Activated T-cell treated with anti-CD3 and anti-CD28 coated beads, Interleukin-2, amount 50 U/mL, for 1 hour (primary cell): ENCODE results near the gene TSPAN9.

ENCODE experiments used
- DNase-seq: peaks from one replicate; pipeline ENCODE4 v3.0.0-alpha.2; 2020

The TSPAN9 gene

GRCh38 chr12:3145033-3145432 lies 67.9 kb downstream of the TSPAN9 start:
- DNase-seq: no peak

- no peak for DNase-seq
These were observed 68.5 kb downstream of the TSPAN9 start for GRCh38 chr12:3145546-3146310.

GRCh38 chr12:3147260-3147659 lies 70.1 kb downstream of the TSPAN9 start:
- no peak for DNase-seq

- DNase-seq: no peak
These were observed 71.3 kb downstream of the TSPAN9 start for GRCh38 chr12:3148366-3149000.

- no peak for DNase-seq
These were observed 72.5 kb downstream of the TSPAN9 start for GRCh38 chr12:3149515-3150307.

GRCh38 chr12:3150308-3150670 lies 73.1 kb downstream of the TSPAN9 start:
- no peak for DNase-seq

GRCh38 chr12:3150931-3151835 lies 74.0 kb downstream of the TSPAN9 start:
- no peak for DNase-seq

- DNase-seq: no peak
These were observed 74.9 kb downstream of the TSPAN9 start for GRCh38 chr12:3152011-3152511.

- no peak for DNase-seq
These were observed 75.7 kb downstream of the TSPAN9 start for GRCh38 chr12:3152892-3153291.

- DNase-seq: no peak
These were observed 76.8 kb downstream of the TSPAN9 start for GRCh38 chr12:3154006-3154405.

GRCh38 chr12:3155702-3156370 lies 78.7 kb downstream of the TSPAN9 start:
- no peak for DNase-seq

GRCh38 chr12:3157581-3158323 lies 80.6 kb downstream of the TSPAN9 start:
- DNase-seq: no peak

GRCh38 chr12:3158851-3159465 lies 81.8 kb downstream of the TSPAN9 start:
- no peak for DNase-seq

- DNase-seq: no peak
These were observed 82.9 kb downstream of the TSPAN9 start for GRCh38 chr12:3160081-3160480.

- no peak for DNase-seq
These were observed 84.7 kb downstream of the TSPAN9 start for GRCh38 chr12:3161861-3162260.

- DNase-seq: no peak
These were observed 87.4 kb downstream of the TSPAN9 start for GRCh38 chr12:3164454-3165077.

GRCh38 chr12:3165078-3165980 lies 88.2 kb downstream of the TSPAN9 start:
- no peak for DNase-seq

GRCh38 chr12:3167636-3168035 lies 90.5 kb downstream of the TSPAN9 start:
- DNase-seq: no peak
